ENCODE measurements around the gene AGER. TPM values are rescaled to one million over a fixed set of nuclear protein-coding genes. Genes with fewer than 3 reads are reported as not detected.

Gene AGER
- total and polyA plus RNA-seq, 2 donors (not counting 1 experiment from before 2014, with no cell fraction given) = 0.50 to 0.78 TPM

- Histone ChIP-seq H3K27ac (ENCODE audit: insufficient read depth, low read length) (peak within 1 kb of the TSS; percentile 95), H3K4me1 (ENCODE audit: control insufficient read depth, extremely low read depth, insufficient read depth, low read length) (peaks cover 18% of the 10 kb centered on the region), H3K9ac (ENCODE audit: insufficient read depth, low read length) (peak within 1 kb of the TSS; percentile 86), H2AFZ (ENCODE audit: low read length) (peak within 1 kb of the TSS; percentile 94), H3K9me3 (ENCODE audit: control insufficient read depth, insufficient read depth, low read depth, low read length) (no peaks in the 10 kb centered on the region), H3K4me3 (replicated peaks in 1 of 4; ENCODE audit: control extremely low read depth in 1 of 4, insufficient read depth in 1 of 4, low read depth in 3 of 4, low read length in 4 of 4) (peak within 1 kb of the TSS; percentile 91 to 96 (median 94)), H3K36me3 (ENCODE audit: control insufficient read depth, insufficient read depth, low read length) (peaks cover 5% of the 10 kb centered on the region), H4K20me1 (ENCODE audit: control insufficient read depth, extremely low read depth, insufficient read depth, low read length) (no peaks in the 10 kb centered on the region), H3K27me3 (ENCODE audit: control insufficient read depth, insufficient read depth, low read length) (no peaks in the 10 kb centered on the region), H3K4me2 (ENCODE audit: extremely low read depth, insufficient read depth, low read length) (peak within 1 kb of the TSS; percentile 99), H3K79me2 (ENCODE audit: control insufficient read depth, insufficient read depth, low read length) (peaks cover 15% of the 10 kb centered on the region)
- no peak for TF ChIP-seq EZH2 (IDR thresholded peaks at IDR 0.05; ENCODE audit: low read length, missing control alignments)
- TF ChIP-seq, protein P1, sequence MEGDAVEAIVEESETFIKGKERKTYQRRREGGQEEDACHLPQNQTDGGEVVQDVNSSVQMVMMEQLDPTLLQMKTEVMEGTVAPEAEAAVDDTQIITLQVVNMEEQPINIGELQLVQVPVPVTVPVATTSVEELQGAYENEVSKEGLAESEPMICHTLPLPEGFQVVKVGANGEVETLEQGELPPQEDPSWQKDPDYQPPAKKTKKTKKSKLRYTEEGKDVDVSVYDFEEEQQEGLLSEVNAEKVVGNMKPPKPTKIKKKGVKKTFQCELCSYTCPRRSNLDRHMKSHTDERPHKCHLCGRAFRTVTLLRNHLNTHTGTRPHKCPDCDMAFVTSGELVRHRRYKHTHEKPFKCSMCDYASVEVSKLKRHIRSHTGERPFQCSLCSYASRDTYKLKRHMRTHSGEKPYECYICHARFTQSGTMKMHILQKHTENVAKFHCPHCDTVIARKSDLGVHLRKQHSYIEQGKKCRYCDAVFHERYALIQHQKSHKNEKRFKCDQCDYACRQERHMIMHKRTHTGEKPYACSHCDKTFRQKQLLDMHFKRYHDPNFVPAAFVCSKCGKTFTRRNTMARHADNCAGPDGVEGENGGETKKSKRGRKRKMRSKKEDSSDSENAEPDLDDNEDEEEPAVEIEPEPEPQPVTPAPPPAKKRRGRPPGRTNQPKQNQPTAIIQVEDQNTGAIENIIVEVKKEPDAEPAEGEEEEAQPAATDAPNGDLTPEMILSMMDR (conservative IDR thresholded peaks at IDR 0.05 in 1 of 2, IDR thresholded peaks at IDR 0.05 in 1 of 2; ENCODE audit: low read depth in 1 of 2, low read length in 2 of 2) = peak in 1 of 2 donors; percentile 39
- DNase-seq (ENCODE audit: low read depth in 2 of 2) = peak; percentile 92 to 95
Observed at GRCh38 chr6:32153564-32154513, 30.2 kb downstream of the AGER start, which contains the start of gene PPT2. Gene PPT2, plus strand, starts transcription at chr6:32154141. Its CDS starts 454 bp downstream, at chr6:32154595.

DNA sequence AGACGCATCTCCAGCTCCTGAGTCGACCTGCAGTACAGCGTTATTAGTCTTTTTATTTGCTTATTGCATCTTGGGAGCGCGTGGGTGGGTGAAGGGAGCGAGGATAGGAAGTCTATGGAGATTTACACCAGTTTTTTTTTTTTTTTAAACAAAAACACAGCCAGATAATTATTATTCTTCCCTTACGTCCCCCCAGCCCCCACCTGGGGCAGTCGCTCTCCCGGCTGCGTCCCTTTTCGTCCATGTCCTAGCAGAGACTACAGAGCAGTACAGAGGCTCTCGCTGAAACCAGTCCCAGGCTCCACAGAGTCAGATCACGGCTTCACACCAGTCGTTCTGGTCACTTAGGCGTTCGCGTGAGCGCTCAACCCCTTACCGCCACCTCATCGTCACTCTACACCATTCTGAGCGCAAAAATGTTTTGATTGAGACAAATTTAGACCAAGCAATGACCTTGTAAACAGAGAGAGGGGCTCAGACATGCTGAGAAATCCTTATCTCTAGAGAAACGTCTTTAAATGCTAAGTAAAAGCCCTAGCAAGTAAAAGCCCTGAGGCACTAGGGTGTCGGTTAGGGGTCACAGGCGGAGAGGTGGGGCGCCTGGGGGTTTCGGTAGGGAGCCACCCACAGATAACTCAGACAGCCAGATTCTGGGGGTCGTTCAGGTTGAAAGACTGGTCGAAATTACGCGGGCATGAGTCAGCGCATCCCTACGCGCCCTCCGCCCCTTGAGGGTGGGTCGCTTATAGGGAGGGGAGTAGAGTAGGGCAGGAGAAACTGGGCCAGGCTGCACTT, 31.1 kb downstream of the AGER start:
- no peak for TF ChIP-seq EZH2 (IDR thresholded peaks at IDR 0.05; ENCODE audit: low read length, missing control alignments)
- TF ChIP-seq, protein P1 (conservative IDR thresholded peaks at IDR 0.05 in 1 of 2, IDR thresholded peaks at IDR 0.05 in 1 of 2; ENCODE audit: low read depth in 1 of 2, low read length in 2 of 2) = no peak
- Histone ChIP-seq H3K27me3 (ENCODE audit: control insufficient read depth, insufficient read depth, low read length) (no peaks in the 10 kb centered on the region), H3K79me2 (ENCODE audit: control insufficient read depth, insufficient read depth, low read length) (peaks cover 15% of the 10 kb centered on the region), H3K4me3 (replicated peaks in 1 of 4; ENCODE audit: control extremely low read depth in 1 of 4, insufficient read depth in 1 of 4, low read depth in 3 of 4, low read length in 4 of 4) (peak overlapping the region; percentile 53 to 96 (median 93)), H3K9me3 (ENCODE audit: control insufficient read depth, insufficient read depth, low read depth, low read length) (no peaks in the 10 kb centered on the region), H4K20me1 (ENCODE audit: control insufficient read depth, extremely low read depth, insufficient read depth, low read length) (no peaks in the 10 kb centered on the region), H2AFZ (ENCODE audit: low read length) (peak overlapping the region; percentile 80), H3K36me3 (ENCODE audit: control insufficient read depth, insufficient read depth, low read length) (peaks cover 5% of the 10 kb centered on the region), H3K4me2 (ENCODE audit: extremely low read depth, insufficient read depth, low read length) (peak overlapping the region; percentile 99), H3K27ac (ENCODE audit: insufficient read depth, low read length) (peak overlapping the region; percentile 95), H3K4me1 (ENCODE audit: control insufficient read depth, extremely low read depth, insufficient read depth, low read length) (peaks cover 18% of the 10 kb centered on the region), H3K9ac (ENCODE audit: insufficient read depth, low read length) (peak overlapping the region; percentile 86)
- DNase-seq (ENCODE audit: low read depth in 2 of 2) = peak; percentile 45 to 52
